GM21576 (cell line): ENCODE data around the gene GRIK4.

Source experiments
- ATAC-seq: cut with Tn5 transposase; IDR thresholded peaks from one replicate; pipeline ENCODE4 v1.9.1; 2021; ENCODE audit warnings: mild to moderate bottlenecking, moderate library complexity; ENCODE audit not compliant: unreplicated experiment

GRIK4 gene

DNA sequence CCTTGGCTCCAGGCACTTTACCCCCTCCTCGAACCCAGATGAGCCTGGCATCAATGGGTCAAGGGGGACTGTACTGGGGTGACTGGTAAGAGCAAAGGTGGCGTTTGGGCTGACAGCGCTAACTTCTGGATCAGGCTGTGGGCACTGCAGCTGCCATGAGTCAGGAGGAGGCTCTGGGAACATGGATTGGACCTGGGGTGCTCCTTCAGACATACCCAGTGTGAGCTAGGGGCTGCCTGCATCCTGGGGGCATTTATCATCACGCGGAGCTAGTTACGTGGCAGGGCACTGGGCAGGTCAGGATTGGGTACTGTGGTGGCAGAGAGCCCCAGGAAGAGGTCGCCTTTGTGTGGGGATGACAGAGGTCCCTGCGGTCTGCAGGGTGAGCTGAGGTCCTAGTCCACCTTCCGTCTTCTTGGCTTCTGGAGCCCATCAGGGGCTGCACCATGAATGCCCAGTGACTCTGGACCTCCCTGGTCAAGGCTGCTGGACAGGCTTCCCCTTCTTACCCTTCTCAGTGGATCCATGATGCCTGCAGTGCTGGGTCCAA is 13.1 kb downstream of the GRIK4 start:
- ATAC-seq, result no peak

DNA sequence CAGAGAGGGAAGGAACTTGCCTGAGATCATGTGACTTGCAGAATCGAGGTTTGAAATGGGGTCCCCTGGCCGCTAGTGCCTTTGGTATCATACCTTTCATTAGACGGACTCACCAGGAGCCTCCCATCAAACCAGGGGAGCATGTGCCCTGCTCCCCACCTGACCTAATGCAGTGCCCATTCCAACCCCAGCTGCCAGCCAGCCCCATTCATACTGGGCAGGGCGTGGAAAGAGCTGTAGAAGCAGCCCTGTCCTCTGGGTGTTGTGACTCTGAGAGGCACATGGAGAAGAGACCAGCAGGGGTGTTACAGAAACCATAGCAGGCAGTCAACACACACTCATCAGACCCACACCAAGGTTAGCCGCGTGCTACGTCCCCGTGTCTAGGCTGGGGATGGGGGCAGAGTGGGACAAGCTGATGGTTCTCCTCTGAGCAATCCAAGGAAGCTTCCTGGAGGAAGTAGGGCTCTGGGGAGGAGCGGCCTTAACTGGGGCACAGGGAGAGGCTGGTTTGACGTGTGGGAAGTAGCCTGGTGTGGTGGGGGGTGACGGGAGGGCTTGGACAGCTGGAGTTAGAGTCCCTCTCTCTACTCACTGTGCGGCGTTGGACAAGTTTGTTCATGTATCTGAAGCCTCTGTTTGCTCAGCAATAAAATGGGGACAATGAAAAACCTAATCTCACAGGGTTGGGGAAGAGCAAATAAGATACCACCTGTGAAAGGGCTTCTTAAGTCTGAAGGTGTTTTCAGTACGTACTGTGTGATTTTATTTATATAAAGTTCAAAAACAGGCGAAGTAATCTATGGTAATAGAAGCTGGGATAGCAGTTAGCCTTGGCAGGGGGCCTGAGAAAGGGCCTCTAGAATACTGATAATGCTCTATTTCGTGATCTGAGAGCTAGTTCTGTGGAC is 14.0 kb downstream of the GRIK4 start:
- ATAC-seq, result no peak

DNA sequence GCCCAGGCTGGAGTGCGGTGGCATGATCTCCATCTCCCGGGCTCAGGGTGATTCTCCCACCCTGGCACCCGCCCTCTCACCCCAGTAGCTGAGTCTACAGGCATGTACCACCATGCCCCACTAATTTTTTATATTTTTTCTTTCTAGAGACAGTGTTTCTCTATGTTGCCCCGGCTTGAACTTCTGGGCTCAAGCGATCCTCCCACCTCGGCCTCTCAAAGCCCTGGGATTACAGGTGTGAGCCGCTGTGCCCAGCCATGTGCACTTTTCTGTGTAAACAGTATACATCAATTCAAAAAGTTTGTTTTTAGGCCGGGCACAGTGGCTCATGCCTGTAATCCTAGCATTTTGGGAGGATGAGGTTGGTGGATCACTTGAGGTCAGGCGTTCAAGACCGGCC is 14.7 kb downstream of the GRIK4 start:
- no peak for ATAC-seq

DNA sequence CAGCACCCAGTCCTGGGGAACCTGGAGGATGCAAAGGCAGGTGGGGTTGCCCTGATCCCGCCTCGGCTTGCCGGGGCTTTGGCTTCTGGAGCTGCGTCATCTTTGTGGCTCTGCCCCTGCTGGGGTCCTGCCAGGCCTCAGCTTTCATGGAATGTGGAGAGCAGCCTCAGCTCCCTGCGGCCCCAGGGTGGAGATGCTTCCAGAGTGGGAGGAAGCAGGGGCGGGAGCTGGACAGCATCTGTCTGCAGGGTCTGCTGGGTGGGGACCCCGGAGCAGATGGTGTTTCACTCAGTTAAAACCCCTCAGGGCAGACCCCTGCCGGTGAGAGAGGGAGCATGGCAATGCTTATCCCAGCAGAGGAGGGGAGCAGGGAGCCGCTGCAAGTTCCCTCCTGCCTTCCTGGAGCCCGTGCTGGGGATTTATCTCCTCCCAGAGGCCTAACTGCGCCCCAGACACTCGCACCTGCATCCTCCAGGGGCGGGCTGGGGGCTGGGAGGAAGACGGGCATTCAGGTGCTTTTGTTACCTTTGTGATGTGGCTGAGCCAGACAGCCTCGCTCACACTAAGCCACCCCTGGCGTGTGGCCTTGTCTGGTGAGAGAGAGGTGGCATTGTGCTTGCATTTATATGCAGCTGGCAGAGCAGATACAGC is 15.7 kb downstream of the GRIK4 start:
- ATAC-seq, result no peak

DNA sequence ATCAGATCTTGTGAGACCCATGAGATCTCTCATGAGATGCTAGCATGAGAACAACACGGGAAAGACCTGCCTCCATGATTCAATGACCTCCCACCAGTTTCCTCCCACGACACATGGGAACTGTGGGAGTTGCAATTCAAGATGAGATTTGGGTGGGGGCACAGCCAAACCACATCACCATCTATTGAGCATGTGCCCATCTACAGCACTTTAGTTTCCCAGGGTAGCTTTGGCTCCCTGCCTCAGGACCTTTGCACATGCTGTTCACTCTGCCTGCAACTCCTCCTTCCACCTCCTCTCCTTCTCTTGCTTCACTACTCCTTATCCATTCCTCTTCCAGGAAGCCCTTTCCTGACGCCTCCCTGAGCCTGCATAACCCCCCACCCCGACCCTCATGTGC is 17.2 kb downstream of the GRIK4 start:
- no peak for ATAC-seq

DNA sequence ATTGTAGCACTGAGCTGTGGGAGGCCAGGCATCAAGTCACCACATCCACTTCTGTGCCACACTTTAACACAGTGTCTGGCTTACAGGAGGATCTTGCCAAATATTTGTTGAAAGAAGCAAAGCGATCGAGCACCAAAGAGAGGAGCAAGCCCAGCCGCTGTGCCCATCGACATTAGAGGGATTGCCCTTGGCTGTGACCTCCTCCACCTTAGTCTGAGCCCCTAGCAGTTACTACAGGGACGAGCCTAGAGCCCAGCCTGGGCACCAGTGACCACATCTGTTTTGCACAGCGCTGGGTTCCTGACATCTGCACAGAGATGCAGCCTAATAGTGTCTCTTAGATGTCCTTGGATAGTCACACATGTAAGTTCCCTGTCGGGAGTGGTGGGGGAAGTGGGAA is 17.7 kb downstream of the GRIK4 start:
- no peak for ATAC-seq

DNA sequence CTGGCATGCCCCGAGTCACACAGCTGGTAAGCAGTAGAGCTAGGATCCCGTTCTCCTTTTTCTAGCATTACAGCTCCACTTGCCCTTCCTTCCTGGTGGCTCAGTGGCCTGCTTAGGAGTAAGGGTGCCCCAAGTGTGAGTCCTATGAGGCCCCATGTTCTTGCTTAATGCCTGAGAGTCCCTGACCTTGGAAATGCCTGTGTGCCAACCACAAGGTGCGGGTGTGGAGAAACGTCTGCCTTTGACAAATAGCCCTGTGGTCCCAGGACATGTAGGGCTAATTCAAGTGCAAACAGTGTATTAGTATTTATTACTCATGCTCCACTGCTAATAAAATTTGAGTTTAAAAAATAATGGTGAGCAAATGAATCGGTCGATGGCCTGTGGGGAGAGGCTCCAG is 18.4 kb downstream of the GRIK4 start:
- no peak for ATAC-seq

DNA sequence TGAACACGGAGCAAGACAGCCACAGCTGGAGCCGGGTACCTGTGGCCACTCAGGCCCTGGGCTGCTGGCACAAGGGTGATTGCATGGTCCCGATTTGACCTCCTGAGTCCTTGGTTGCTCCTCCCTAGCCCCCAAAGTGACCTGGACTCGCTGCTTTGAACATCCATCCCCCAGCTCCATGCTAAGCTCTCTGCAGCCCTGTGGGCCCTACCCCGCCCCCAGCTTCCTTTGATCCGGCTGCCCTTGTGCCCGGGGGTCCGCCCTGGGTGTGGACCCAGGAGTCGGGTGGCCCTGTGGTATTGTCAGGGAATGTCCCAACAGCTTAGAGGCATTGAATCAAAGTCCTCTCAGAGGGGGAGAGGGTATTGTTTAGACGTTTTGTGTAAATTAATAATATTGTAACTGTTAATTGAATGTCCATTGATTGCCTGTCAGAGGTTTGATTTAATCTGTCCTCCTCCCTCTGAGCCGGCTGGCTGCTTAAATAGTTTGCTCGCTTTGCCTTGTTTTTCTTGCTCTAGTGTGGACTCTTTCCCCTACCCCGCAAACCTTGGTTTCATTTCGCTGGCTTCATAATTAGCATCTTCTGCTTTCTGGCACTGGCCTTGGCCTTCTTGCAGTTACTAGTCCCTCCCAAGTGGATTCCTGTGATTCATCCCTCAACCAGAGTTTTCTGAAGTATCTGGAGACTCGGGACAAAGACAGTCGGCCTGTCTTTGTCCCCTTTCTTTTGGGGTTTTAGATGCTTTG is 20.7 kb downstream of the GRIK4 start:
- no peak for ATAC-seq

DNA sequence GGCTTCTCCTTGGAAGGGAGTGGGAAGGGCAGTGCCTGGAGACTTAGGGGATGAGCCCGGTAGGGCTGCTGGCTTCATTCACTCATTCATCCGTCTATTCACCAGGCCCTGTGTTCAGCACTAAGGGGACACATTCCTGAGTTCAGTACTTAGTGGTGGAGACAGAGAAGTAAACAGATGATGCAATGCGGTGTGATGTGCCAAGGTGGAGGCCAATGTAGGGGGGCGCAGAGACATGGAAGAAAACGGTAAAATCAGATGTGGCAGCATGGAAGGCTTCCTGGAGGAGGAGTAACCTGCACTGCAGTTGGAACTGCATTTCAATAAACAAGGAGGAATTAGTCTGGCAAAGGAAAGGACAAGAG is 21.3 kb downstream of the GRIK4 start:
- ATAC-seq, result no peak

DNA sequence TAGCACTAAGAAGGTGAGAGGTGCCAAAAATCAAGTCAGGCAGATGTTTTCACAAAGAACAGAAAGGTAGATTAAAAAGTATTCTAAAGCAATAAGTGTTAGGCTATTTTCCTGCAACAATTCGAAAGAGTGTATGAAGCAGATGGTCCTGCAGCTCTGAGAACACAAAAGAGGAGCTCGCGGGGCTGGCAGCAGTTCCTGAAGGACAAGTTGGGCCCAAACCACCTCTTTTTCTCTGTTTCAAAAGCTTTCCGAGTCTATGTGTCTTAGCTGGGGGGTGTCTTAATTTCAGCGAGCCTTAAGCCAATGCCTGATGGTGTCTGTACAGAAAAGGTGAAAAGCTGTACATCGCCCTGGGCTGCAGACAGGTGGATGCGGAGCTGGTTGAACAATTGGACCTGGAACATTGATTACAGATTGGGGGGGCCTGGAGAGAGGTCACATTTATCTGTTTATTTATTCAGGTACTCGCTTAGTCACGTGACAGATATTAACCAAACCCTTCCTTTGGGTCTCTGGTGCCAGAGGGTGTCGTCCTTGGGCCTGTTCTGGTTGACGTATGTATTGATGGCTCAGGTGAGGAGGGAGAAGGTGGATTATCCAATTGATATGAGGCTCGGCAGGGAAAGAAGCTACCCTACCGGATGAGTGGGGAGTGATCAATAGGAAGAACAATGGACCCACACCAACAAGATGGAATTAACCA is 24.7 kb downstream of the GRIK4 start:
- ATAC-seq, result no peak

DNA sequence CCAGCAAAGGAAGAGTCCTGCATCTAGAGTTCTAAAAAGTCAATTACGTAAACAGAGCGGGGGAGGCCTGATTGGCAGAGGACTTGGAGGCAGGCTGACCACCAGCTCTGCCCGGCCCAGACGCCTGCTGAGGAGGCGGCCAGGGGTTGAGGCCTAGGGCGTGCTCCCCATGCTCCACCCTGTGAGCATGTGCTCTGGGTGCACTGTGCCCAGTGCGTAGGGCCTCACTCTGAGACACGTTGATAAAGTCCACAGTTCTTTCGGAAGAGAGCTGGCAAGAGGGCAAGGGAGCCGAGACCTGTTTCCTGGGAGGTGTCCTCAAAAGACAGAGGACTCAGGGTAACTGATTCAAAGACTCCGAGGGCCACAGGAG is 25.2 kb downstream of the GRIK4 start:
- ATAC-seq, result no peak

DNA sequence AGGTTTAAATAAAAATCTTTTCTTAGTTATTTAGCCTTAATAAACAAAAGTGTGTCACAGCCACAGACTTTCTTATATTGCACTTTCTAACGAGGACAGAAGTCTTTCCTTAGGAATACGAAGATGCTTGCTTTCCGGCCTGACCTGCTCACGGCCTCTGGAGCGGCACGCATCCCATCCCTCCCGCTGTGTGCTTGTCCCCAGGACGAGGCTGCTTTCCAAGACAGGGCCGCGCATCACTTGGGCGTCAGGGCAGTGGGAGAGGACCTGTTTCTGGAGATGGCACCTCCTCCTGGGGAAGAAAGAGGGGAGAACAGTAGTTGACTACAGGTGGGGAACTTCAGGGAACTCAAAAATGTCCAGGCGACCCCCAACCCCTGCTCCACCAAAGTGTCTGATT is 26.4 kb downstream of the GRIK4 start:
- no peak for ATAC-seq

DNA sequence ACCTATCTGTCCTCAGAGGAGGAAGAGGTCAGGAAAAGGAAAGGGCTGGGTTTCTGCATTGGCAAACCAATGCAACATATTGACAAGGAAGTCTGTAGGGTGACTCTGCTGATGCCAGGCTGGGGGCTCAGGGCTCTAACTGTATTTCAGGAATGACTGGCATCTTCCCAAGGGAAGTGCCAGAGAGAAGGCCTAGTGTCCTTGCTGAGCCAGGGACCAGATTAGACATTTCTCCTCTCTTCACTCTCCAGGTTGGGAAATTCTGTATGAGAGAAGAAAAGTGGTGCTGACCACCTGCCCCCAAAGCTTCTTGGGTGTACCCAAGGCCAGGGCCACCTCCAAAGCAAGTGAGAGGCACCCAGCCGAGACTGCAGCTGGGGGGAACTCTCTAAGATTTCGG is 27.2 kb downstream of the GRIK4 start:
- ATAC-seq, result no peak

DNA sequence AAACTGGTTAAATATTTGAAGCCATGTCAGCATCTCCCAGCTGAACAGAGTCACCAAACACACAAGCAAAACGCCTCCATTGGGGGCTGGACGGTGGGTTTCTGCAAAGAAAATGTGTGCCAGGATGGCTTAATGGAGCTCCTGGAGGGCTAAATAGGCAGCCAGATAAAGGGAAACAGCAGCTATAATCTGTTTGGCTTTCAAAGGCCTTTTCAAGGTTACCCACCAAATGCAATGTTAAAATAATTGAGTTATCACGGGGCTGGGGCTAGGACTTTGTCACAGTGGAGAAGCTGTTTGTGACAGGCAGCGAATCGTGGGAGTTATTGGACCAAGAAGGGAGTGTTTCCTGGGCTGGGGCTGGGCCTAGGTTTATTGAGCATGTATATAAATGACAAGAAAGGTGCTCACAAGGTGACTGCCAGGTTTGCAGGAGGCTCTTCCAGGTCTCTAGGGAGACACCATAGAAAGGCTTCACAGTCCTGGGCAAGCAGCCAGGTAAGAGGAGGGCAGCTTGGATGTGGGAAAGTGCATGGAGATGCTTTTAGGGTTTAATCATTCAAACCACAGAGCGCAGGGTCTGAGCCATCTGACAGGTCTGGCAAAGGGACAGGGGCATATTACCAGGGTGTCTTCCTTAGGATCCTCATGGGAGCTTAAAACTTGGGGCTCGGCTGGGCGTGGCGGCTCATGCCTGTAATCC is 28.3 kb downstream of the GRIK4 start:
- no peak for ATAC-seq

DNA sequence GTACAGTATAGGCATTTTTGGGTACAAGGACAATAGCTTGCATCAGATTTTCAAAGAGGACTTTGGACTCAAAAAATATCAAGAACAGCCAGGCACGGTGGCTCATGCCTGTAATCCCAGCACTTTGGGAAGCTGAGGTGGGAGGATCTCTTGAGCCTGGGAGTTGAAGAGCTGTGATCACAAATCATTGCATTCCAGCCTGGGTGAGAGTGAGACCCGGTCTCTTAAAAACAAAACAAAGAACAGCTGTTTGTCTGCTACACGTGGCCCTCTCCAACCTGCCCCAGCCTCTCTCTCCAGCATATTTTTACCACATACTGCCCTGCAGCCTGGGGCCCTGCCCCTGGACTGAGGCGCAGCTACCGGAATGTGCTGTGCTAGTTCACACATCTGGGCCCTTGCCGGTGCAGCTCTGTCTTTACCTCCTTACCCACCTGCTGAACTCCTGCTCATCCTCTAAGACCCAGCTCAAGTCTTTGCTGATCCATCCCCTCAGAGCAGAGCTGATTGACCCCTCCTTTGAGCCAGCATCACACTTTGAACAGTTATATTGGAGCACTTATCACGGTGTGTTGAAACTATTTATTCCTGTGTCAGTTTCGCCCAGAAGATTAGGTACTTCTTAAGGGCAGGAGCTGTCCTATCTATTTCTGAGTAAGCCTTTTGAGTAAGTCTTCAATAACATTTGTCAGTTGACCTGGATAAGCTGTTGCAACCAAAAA is 29.4 kb downstream of the GRIK4 start:
- no peak for ATAC-seq

DNA sequence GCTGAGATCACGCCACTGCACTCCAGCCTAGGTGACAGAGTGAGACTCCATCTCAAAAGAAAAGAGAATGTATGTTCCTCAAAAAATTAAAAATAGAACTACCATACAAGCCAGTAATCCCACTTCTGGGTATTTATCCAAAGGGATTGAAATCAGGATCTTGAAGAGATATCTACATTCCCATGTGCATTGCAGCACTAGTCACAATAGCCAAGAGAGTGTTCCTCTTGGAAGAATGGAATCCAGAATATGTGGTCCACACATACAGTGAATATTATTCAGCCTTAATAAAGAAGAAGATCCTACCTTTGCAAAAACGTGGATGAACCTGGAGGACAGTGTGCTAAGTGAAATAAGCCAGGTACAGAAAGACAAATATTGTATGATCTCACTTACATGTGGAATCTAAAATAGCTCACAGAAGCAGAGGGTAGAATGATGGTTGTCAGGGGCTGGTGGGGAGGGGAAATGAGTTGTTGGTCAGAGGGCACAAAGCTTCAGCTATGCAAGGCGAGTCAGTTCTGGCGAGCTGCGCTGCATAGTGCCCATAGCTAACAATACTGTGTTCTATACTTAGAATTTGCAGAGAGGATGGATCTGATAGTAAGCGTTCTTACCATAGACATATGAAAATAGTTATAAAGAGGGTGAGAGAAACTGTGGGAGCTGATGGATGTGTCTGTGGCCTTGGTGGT is 32.1 kb downstream of the GRIK4 start:
- ATAC-seq, result no peak

DNA sequence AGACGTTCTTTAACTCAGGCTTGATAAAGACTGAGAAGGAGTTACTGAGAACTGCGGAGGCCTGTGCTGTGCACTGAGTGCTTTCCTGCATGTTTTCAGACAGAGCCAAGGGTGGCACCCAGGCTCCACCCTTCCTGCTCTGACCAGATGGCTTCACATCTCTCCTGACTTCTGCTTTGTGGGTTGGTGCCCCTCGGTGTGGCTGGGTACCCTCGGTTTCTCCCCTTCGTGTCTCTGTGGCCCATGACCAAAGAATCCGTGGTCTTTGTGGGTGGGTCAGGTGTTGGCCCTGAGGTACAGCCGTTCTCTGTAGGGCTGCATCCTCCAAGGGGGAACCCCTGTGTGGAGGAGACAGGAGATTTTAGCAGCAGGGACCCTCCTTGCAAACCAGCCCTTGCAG is 34.3 kb downstream of the GRIK4 start:
- ATAC-seq, result no peak

DNA sequence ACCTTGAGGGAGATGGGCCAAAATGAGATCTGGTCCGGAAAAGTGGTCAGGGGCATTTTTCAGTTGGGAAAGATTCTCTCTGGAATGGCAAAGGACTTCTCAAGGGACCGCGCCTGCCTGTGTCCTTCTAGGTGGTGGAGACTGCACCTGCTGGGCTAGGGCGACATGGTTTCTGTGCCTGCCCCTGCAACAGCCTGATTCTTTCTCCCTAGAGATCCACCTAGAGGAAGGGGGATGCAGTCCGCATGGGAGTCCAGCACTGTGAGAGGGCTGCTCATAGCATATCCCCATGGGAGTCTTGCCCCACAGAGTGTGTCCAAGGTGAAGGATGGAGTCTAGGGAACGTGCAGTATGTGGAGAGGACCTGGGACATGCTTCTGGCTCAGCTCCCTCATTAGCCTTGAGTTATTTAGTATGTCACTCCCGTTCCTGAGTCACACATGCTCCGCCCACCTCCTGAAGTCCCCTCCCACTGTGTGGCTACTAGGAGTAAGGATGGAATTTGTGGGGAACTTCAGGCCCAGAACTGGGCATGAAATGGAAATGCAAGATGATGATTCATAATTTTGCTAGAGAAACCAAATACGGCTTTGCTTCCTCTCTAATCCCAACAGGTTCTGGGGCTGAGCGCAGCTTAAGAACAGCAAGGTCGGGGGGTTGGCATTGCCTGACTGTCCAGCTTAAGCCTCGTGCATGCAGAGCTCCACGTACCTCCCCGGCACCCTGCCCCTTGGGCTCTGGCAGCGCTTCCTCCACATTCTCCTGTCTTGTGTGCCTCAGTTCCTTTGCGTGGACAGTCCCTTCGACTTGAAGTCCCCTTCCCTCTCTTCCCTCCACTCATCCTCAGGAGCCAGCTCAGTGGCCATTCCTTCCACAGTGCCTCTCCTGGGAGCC is 35.0 kb downstream of the GRIK4 start:
- no peak for ATAC-seq
